OCI-LY7 (cell line): ENCODE measurements around the gene SLC25A41. TPM values are rescaled to one million over a fixed set of nuclear protein-coding genes. Genes with fewer than 3 reads are reported as not detected.

Experiments used
- BruUV-seq: library from RNA; stranded (reverse); fragments of 400-500 nt; replicated peaks from 2 replicates; lab custom pipeline; 2021; lab: Mats Ljungman, UMichigan
- CTCF ChIA-PET: fragments of 300-600 bp; sonication (Branson Sonifier 250); formaldehyde crosslinking; loops from one replicate; lab custom pipeline; 2022; ENCODE audit warnings: antibody characterized with exemption; ENCODE audit not compliant: unreplicated experiment; lab: Charles Lee
- POLR2A ChIA-PET: fragments of 300-600 bp; sonication (Branson Sonifier 250); formaldehyde crosslinking; loops from one replicate; lab custom pipeline; 2022; ENCODE audit warnings: antibody characterized with exemption; lab: Charles Lee
- DNase-seq: peaks from one replicate; pipeline ENCODE4 v3.0.0-alpha.2; 2015; ENCODE audit warnings: low spot score
- H2AFZ ChIP-seq: fragments of 200-600 bp; sonication (generic), shearing (Covaris generic); 2 replicates; pipeline ENCODE4 v1.6.1; 2014; ENCODE audit warnings: mild to moderate bottlenecking, antibody characterized with exemption, low read length, moderate library complexity
- H3K27ac ChIP-seq: fragments of 200-600 bp; sonication (generic); 2 replicates; pipeline ENCODE4 v1.5.1; 2014; ENCODE audit warnings: mixed run types, low read depth, mild to moderate bottlenecking, moderate library complexity, low read length, inconsistent platforms; ENCODE audit not compliant: poor library complexity, severe bottlenecking
- H3K36me3 ChIP-seq: fragments of 200-600 bp; sonication (generic); 2 replicates; pipeline ENCODE4 v1.6.1; 2014; ENCODE audit warnings: mild to moderate bottlenecking, antibody characterized with exemption, low read length, moderate library complexity, mixed read lengths; ENCODE audit not compliant: insufficient read depth
- H3K4me1 ChIP-seq: fragments of 200-600 bp; sonication (generic); 2 replicates; pipeline ENCODE4 v1.5.1; 2014; ENCODE audit warnings: mild to moderate bottlenecking, low read length; ENCODE audit not compliant: insufficient read depth, poor library complexity, severe bottlenecking
- H3K4me2 ChIP-seq: fragments of 200-600 bp; sonication (generic); 2 replicates; pipeline ENCODE4 v1.6.1; 2014; ENCODE audit warnings: mild to moderate bottlenecking, low read length
- H3K4me3 ChIP-seq: fragments of 200-600 bp; sonication (generic); 2 replicates; pipeline ENCODE4 v1.5.1; 2014; ENCODE audit warnings: mild to moderate bottlenecking, low read depth, low read length; ENCODE audit not compliant: poor library complexity, severe bottlenecking
- H3K79me2 ChIP-seq: fragments of 200-600 bp; sonication (generic); 2 replicates; pipeline ENCODE4 v1.6.1; 2016; ENCODE audit warnings: low read depth, mild to moderate bottlenecking, low read length, moderate library complexity, mixed read lengths; ENCODE audit not compliant: insufficient read depth
- H3K9me2 ChIP-seq: fragments of 200-600 bp; sonication (generic); 2 replicates; pipeline ENCODE4 v1.6.1; 2016; ENCODE audit warnings: mild to moderate bottlenecking, low read length, mixed read lengths; ENCODE audit not compliant: insufficient read depth
- H3K9me3 ChIP-seq: fragments of 200-600 bp; sonication (generic); 2 replicates; pipeline ENCODE4 v1.6.1; 2014; ENCODE audit warnings: mild to moderate bottlenecking, mixed run types, low read length, mixed read lengths
- H4K20me1 ChIP-seq: fragments of 200-600 bp; sonication (generic); 2 replicates; pipeline ENCODE4 v1.6.1; 2014; ENCODE audit warnings: mild to moderate bottlenecking, antibody characterized with exemption, low read length, moderate library complexity, mixed read lengths; ENCODE audit not compliant: insufficient read depth
- CTCF ChIP-seq: fragments of 200-600 bp; sonication (generic); conservative IDR thresholded peaks from 2 replicates; pipeline ENCODE4 v1.5.1; 2014; ENCODE audit warnings: mild to moderate bottlenecking, antibody characterized with exemption, low read length, moderate library complexity, mixed read lengths
- EZH2phosphoT487 ChIP-seq: fragments of 200-600 bp; sonication (generic); IDR thresholded peaks from 2 replicates; pipeline ENCODE4 v1.6.1; 2018; ENCODE audit warnings: low read depth, borderline replicate concordance, mild to moderate bottlenecking, mixed run types, antibody characterized with exemption, low read length, moderate library complexity, mixed read lengths
- intact Hi-C: fragments of 100-400 bp; cut with micrococcal nuclease; formaldehyde crosslinking; loops from one replicate; pipeline ENCODE4 v1.10.0; 2022; ENCODE audit not compliant: unreplicated experiment
- total RNA-seq, 2 experiments: library from RNA; depleted of rRNA in 1 of 2; stranded (reverse); fragments of >200 nt in 1 of 2; shearing (Covaris generic) in 1 of 2; gene quantifications; 2 replicates each; pipeline ENCODE4 v1.2.3, GENCODE V29; 2014 to 2022

Gene SLC25A41
- total RNA-seq, 2 experiments from 2014 or later: not detected

GRCh38 chr19:6415591-6416190, 17.9 kb downstream of the SLC25A41 start:
- TF ChIP-seq EZH2phosphoT487 (no peak), CTCF (no peak)
- H4K20me1 ChIP-seq: peaks cover 5% of the 10 kb centered on the region; the same call in 1 of the 2 replicates
- BruUV-seq: no TSS peak
- no peaks in the 10 kb centered on the region for H3K9me2 ChIP-seq
- H2AFZ ChIP-seq: no peak overlapping the region
- no peak overlapping the region for H3K4me3 ChIP-seq
- H3K79me2 ChIP-seq: peaks cover 14% of the 10 kb centered on the region
- ChIA-PET POLR2A (no interaction called here), CTCF (no interaction called here)
- intact Hi-C loops: no loop called here
- H3K27ac ChIP-seq: no peak overlapping the region
- H3K36me3 ChIP-seq: peaks cover 86% of the 10 kb centered on the region
- H3K4me2 ChIP-seq: no peak overlapping the region
- H3K9me3 ChIP-seq: no peaks in the 10 kb centered on the region
- H3K4me1 ChIP-seq: no peaks in the 10 kb centered on the region
- DNase-seq: no peak

DNA sequence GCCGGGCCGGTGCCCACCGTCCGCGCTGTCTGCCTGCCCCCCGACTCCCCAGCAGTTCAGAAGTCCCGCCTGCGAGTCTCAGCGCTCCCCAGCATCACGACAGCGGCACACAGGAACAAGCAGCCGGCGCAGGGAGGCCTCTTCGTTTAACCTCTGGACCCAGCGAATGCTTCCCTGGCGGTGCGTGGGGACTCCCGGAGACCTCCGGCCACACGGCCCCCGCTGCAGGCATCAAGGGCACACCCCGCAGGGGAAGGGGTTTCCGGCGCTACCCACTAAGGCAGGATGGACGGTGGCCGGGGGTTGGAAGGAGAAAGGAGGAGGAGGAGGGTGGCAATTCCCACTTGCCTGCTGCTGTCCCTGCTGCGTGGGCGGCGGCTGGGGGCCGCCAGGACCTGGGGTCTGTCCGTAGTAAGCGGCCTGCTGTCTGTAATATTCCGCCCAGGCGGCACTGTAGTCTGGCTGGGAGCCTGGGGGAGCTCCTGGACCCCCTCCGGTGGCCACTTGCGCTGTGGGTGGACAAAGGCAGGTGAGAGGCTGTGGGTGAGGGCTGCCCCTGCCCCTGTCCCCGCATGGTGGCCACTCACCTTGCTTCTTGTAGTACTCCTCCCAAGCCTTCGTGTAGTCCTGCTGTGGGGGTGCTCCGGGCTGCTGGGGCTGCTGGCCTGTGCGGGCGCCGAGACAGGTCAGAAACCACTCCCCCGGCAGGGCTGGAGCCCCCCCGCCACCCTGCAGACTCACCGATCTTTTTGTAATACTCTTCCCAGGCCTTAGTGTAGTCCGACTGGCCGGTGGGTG, 18.6 kb downstream of the SLC25A41 start:
- TF ChIP-seq CTCF (no peak), EZH2phosphoT487 (no peak)
- no peak for DNase-seq
- Histone ChIP-seq H3K79me2 (peaks cover 7% of the 10 kb centered on the region), H3K4me2 (no peak overlapping the region), H3K27ac (no peak overlapping the region), H3K9me2 (no peaks in the 10 kb centered on the region), H3K4me3 (no peak overlapping the region), H3K9me3 (no peaks in the 10 kb centered on the region), H3K4me1 (no peaks in the 10 kb centered on the region), H2AFZ (no peak overlapping the region), H3K36me3 (peaks cover 79% of the 10 kb centered on the region), H4K20me1 (peaks cover 5% of the 10 kb centered on the region; the same call in 1 of the 2 replicates)
- intact Hi-C loops: no loop called here
- POLR2A ChIA-PET: no interaction called here
- CTCF ChIA-PET: no interaction called here
- no TSS peak for BruUV-seq
